Measurements from ENCODE around the gene USP47. TPM values are rescaled to one million over a fixed set of nuclear protein-coding genes. Genes with fewer than 3 reads are reported as not detected.
A peak's percentile ranks its signal among the peaks of the same experiment; 100 is the strongest.

The USP47 gene
- total and polyA plus RNA-seq, 8 donors: 40.9 to 127 (median 108) TPM

GRCh38 chr11:11956006-11956405 lies 114.2 kb downstream of the USP47 start:
- H3K36me3 ChIP-seq: peaks cover 0 to 75% of the 10 kb centered on the region in 2 donors

GRCh38 chr11:11958403-11959231 lies 116.8 kb downstream of the USP47 start:
- no peak for ATAC-seq
- H3K4me3 ChIP-seq: no peak overlapping the region
- H3K9me3 ChIP-seq: no peaks in the 10 kb centered on the region
- peaks cover 0 to 6% of the 10 kb centered on the region in 2 donors for H3K4me1 ChIP-seq
- peaks cover 0 to 49% of the 10 kb centered on the region in 2 donors for H3K36me3 ChIP-seq
- TF ChIP-seq CTCF (IDR thresholded peaks at IDR 0.05): no peak
- H3K27ac ChIP-seq: no peak overlapping the region
- intact Hi-C loops (cut with DNase I): no loop called here
- DNase-seq: no peak
- H3K27me3 ChIP-seq: no peaks in the 10 kb centered on the region

More at GRCh38 chr11:11956006-11956405, 114.2 kb downstream of the USP47 start:
- no peaks in the 10 kb centered on the region for H3K27me3 ChIP-seq
- no peak overlapping the region for H3K4me3 ChIP-seq
- no peak overlapping the region for H3K27ac ChIP-seq
- ATAC-seq (no peak), DNase-seq (no peak)
- TF ChIP-seq CTCF (IDR thresholded peaks at IDR 0.05): no peak
- intact Hi-C loops (cut with DNase I): no loop called here
- H3K4me1 ChIP-seq: peaks cover 0 to 1% of the 10 kb centered on the region in 2 donors
- no peaks in the 10 kb centered on the region for H3K9me3 ChIP-seq

- Histone ChIP-seq H3K9me3 (no peaks in the 10 kb centered on the region), H3K4me1 (peaks cover 0 to 6% of the 10 kb centered on the region in 2 donors), H3K4me3 (no peak overlapping the region), H3K27ac (peak overlapping the region in 1 of 2 donors; percentile 28), H3K36me3 (peaks cover 0 to 39% of the 10 kb centered on the region in 2 donors), H3K27me3 (peaks cover 0 to 6% of the 10 kb centered on the region in 2 donors)
- no peak for TF ChIP-seq CTCF (IDR thresholded peaks at IDR 0.05)
- DNase-seq (no peak), ATAC-seq (no peak)
- intact Hi-C loops (cut with DNase I): no loop called here
Observed at GRCh38 chr11:11959601-11960000, 117.8 kb downstream of the USP47 start.

GRCh38 chr11:11960687-11961086 lies 118.9 kb downstream of the USP47 start:
- ATAC-seq: no peak
- no peaks in the 10 kb centered on the region for H3K9me3 ChIP-seq
- TF ChIP-seq CTCF (IDR thresholded peaks at IDR 0.05): no peak
- no peak overlapping the region for H3K27ac ChIP-seq
- H3K4me3 ChIP-seq: no peak overlapping the region
- intact Hi-C loops (cut with DNase I): no loop called here
- no peak for DNase-seq
- peaks cover 0 to 6% of the 10 kb centered on the region in 2 donors for H3K4me1 ChIP-seq
- peaks cover 0 to 6% of the 10 kb centered on the region in 2 donors for H3K27me3 ChIP-seq
- H3K36me3 ChIP-seq: peaks cover 0 to 28% of the 10 kb centered on the region in 2 donors

- peak; percentile 70 for ATAC-seq
Observed at GRCh38 chr11:11961399-11962028, 119.7 kb downstream of the USP47 start.

More at GRCh38 chr11:11961399-11962028, 119.7 kb downstream of the USP47 start:
- intact Hi-C loops (cut with DNase I): no loop called here
- no peak for TF ChIP-seq CTCF (IDR thresholded peaks at IDR 0.05)
- peaks cover 0 to 6% of the 10 kb centered on the region in 2 donors for H3K4me1 ChIP-seq
- H3K9me3 ChIP-seq: no peaks in the 10 kb centered on the region
- no peak for DNase-seq
- H3K27ac ChIP-seq: no peak overlapping the region
- peaks cover 0 to 6% of the 10 kb centered on the region in 2 donors for H3K27me3 ChIP-seq
- peaks cover 0 to 20% of the 10 kb centered on the region in 2 donors for H3K36me3 ChIP-seq
- no peak overlapping the region for H3K4me3 ChIP-seq
